Ectodermal cell (in vitro differentiated cells): Measurements from ENCODE around the gene CAMK2D.

Source experiments
- H3K27ac ChIP-seq: 2 replicates; pipeline ENCODE4 v1.7.0; 2013; ENCODE audit warnings: mild to moderate bottlenecking, low read depth, low read length; ENCODE audit not compliant: insufficient read depth, poor library complexity, severe bottlenecking
- H3K27me3 ChIP-seq: 2 replicates; pipeline ENCODE4 v1.7.0; 2013; ENCODE audit warnings: mild to moderate bottlenecking, low read length; ENCODE audit not compliant: insufficient read depth, control insufficient read depth, poor library complexity, severe bottlenecking
- H3K36me3 ChIP-seq: one replicate; pipeline ENCODE4 v1.7.0; 2013; ENCODE audit warnings: low read length; ENCODE audit not compliant: control insufficient read depth, insufficient read depth
- H3K4me1 ChIP-seq: one replicate; pipeline ENCODE4 v1.7.0; 2013; ENCODE audit warnings: low read length; ENCODE audit not compliant: control insufficient read depth, insufficient read depth
- H3K4me3 ChIP-seq: 2 replicates; pipeline ENCODE4 v1.7.0; 2013; ENCODE audit warnings: low read depth, low read length, control low read depth; ENCODE audit not compliant: insufficient read depth
- H3K9me3 ChIP-seq: 2 replicates; pipeline ENCODE4 v1.7.0; 2013; ENCODE audit warnings: mild to moderate bottlenecking, low read length, moderate library complexity; ENCODE audit not compliant: control insufficient read depth
- WGBS, 2 experiments: methylation state at CpG; one replicate each; pipeline ENCODE4 v1.1.7; 2013; ENCODE audit warnings: missing lambda C conversion rate in 2 of 2; 5-methylcytosine and 5-hydroxymethylcytosine counted together

Gene CAMK2D

GRCh38 chr4:113524505-113525186 is 236.9 kb downstream of the CAMK2D start:
- no peaks in the 10 kb centered on the region for H3K4me1 ChIP-seq
- no peak overlapping the region for H3K4me3 ChIP-seq
- no peaks in the 10 kb centered on the region for H3K36me3 ChIP-seq
- WGBS, 2 experiments: 88 to 100% methylated on average over 1 of the region's 2 CpGs
- H3K9me3 ChIP-seq: no peaks in the 10 kb centered on the region
- no peaks in the 10 kb centered on the region for H3K27me3 ChIP-seq
- no peak overlapping the region for H3K27ac ChIP-seq

- Histone ChIP-seq H3K36me3 (no peaks in the 10 kb centered on the region), H3K4me3 (no peak overlapping the region), H3K4me1 (no peaks in the 10 kb centered on the region), H3K27ac (no peak overlapping the region), H3K27me3 (no peaks in the 10 kb centered on the region), H3K9me3 (no peaks in the 10 kb centered on the region)
- WGBS, 2 experiments: 100% methylated on average over 1 of the region's 1 CpG; no CpG with 5 or more reads in 1 of the 2 experiments
These were observed 237.4 kb downstream of the CAMK2D start for GRCh38 chr4:113524096-113524495.

GRCh38 chr4:113522433-113522832 is 239.1 kb downstream of the CAMK2D start:
- WGBS, 2 experiments: 96 to 100% methylated on average over 1 to 2 of the region's 2 CpGs
- Histone ChIP-seq H3K36me3 (no peaks in the 10 kb centered on the region), H3K4me3 (no peak overlapping the region), H3K27me3 (no peaks in the 10 kb centered on the region), H3K4me1 (no peaks in the 10 kb centered on the region), H3K27ac (no peak overlapping the region), H3K9me3 (no peaks in the 10 kb centered on the region)

- WGBS, 2 experiments: 94 to 95% methylated on average over 2 of the region's 2 CpGs
- H3K36me3 ChIP-seq: no peaks in the 10 kb centered on the region
These were observed 248.2 kb downstream of the CAMK2D start for GRCh38 chr4:113513382-113513781.

GRCh38 chr4:113512880-113513279 is 248.7 kb downstream of the CAMK2D start:
- no peaks in the 10 kb centered on the region for H3K36me3 ChIP-seq
- H3K27me3 ChIP-seq: no peaks in the 10 kb centered on the region
- no peaks in the 10 kb centered on the region for H3K9me3 ChIP-seq
- H3K4me3 ChIP-seq: no peak overlapping the region
- H3K27ac ChIP-seq: no peak overlapping the region
- H3K4me1 ChIP-seq: no peaks in the 10 kb centered on the region
- WGBS, 2 experiments: 93 to 96% methylated on average over 6 of the region's 6 CpGs

More at GRCh38 chr4:113513382-113513781, 248.2 kb downstream of the CAMK2D start:
- Histone ChIP-seq H3K4me3 (no peak overlapping the region), H3K9me3 (no peaks in the 10 kb centered on the region), H3K27ac (no peak overlapping the region), H3K4me1 (no peaks in the 10 kb centered on the region), H3K27me3 (no peaks in the 10 kb centered on the region)

- H3K4me1 ChIP-seq: no peaks in the 10 kb centered on the region
- H3K9me3 ChIP-seq: no peaks in the 10 kb centered on the region
- no peaks in the 10 kb centered on the region for H3K36me3 ChIP-seq
- H3K4me3 ChIP-seq: no peak overlapping the region
- 93 to 100% methylated on average over 1 of the region's 2 CpGs for WGBS, 2 experiments
- no peak overlapping the region for H3K27ac ChIP-seq
- no peaks in the 10 kb centered on the region for H3K27me3 ChIP-seq
These were observed 249.6 kb downstream of the CAMK2D start for GRCh38 chr4:113511944-113512343.

GRCh38 chr4:113509851-113510250 is 251.7 kb downstream of the CAMK2D start:
- H3K36me3 ChIP-seq: no peaks in the 10 kb centered on the region
- WGBS, 2 experiments: 97 to 100% methylated on average over 1 of the region's 1 CpG
- no peaks in the 10 kb centered on the region for H3K4me1 ChIP-seq
- no peaks in the 10 kb centered on the region for H3K9me3 ChIP-seq
- no peaks in the 10 kb centered on the region for H3K27me3 ChIP-seq
- H3K27ac ChIP-seq: no peak overlapping the region
- no peak overlapping the region for H3K4me3 ChIP-seq

- Histone ChIP-seq H3K36me3 (no peaks in the 10 kb centered on the region), H3K9me3 (no peaks in the 10 kb centered on the region), H3K4me1 (no peaks in the 10 kb centered on the region), H3K27ac (no peak overlapping the region), H3K27me3 (no peaks in the 10 kb centered on the region), H3K4me3 (no peak overlapping the region)
- 91 to 96% methylated on average over 5 of the region's 5 CpGs for WGBS, 2 experiments
These were observed 256.5 kb downstream of the CAMK2D start for GRCh38 chr4:113505044-113505443.

GRCh38 chr4:113504422-113504821 is 257.1 kb downstream of the CAMK2D start:
- Histone ChIP-seq H3K4me1 (no peaks in the 10 kb centered on the region), H3K36me3 (no peaks in the 10 kb centered on the region), H3K27ac (no peak overlapping the region), H3K9me3 (no peaks in the 10 kb centered on the region), H3K4me3 (no peak overlapping the region), H3K27me3 (no peaks in the 10 kb centered on the region)
- WGBS, 2 experiments: 94 to 97% methylated on average over 3 of the region's 3 CpGs

- Histone ChIP-seq H3K4me3 (no peak overlapping the region), H3K36me3 (no peaks in the 10 kb centered on the region), H3K4me1 (no peaks in the 10 kb centered on the region), H3K27me3 (no peaks in the 10 kb centered on the region), H3K9me3 (no peaks in the 10 kb centered on the region), H3K27ac (no peak overlapping the region)
These were observed 257.8 kb downstream of the CAMK2D start for GRCh38 chr4:113503691-113504090.

GRCh38 chr4:113502906-113503305 is 258.6 kb downstream of the CAMK2D start:
- Histone ChIP-seq H3K4me3 (no peak overlapping the region), H3K27me3 (no peaks in the 10 kb centered on the region), H3K27ac (no peak overlapping the region), H3K4me1 (no peaks in the 10 kb centered on the region), H3K36me3 (no peaks in the 10 kb centered on the region), H3K9me3 (no peaks in the 10 kb centered on the region)
- WGBS, 2 experiments: 77 to 80% methylated on average over 3 of the region's 3 CpGs
